ENCODE results near the gene KRTAP29-1. TPM values are rescaled to one million over a fixed set of nuclear protein-coding genes. Genes with fewer than 3 reads are reported as not detected.
A peak's percentile ranks its signal among the peaks of the same experiment; 100 is the strongest.

Gene KRTAP29-1
- total and polyA plus RNA-seq, 12 donors: not detected

GRCh38 chr17:41324180-41325075 lies 21.8 kb upstream of the KRTAP29-1 start:
- H3K9me3 ChIP-seq (replicated peaks in 1 of 3): peaks cover 0 to 4% (median 0%) of the 10 kb centered on the region in 3 donors
- H3K27ac ChIP-seq: no peak overlapping the region
- no peaks in the 10 kb centered on the region for H3K27me3 ChIP-seq
- no peak for TF ChIP-seq POLR2A (IDR thresholded peaks at IDR 0.05)
- TF ChIP-seq, protein P1, sequence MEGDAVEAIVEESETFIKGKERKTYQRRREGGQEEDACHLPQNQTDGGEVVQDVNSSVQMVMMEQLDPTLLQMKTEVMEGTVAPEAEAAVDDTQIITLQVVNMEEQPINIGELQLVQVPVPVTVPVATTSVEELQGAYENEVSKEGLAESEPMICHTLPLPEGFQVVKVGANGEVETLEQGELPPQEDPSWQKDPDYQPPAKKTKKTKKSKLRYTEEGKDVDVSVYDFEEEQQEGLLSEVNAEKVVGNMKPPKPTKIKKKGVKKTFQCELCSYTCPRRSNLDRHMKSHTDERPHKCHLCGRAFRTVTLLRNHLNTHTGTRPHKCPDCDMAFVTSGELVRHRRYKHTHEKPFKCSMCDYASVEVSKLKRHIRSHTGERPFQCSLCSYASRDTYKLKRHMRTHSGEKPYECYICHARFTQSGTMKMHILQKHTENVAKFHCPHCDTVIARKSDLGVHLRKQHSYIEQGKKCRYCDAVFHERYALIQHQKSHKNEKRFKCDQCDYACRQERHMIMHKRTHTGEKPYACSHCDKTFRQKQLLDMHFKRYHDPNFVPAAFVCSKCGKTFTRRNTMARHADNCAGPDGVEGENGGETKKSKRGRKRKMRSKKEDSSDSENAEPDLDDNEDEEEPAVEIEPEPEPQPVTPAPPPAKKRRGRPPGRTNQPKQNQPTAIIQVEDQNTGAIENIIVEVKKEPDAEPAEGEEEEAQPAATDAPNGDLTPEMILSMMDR (IDR thresholded peaks at IDR 0.05): peak in 1 of 6 experiments; percentile 15
- no peaks in the 10 kb centered on the region for H3K4me1 ChIP-seq (replicated peaks in 1 of 2)
- intact Hi-C loops (cut with DNase I): loop anchor here (5.0 to 10.0 kb wide), 3 partner anchors 330 to 420 kb away; no protein-coding TSS in a partner anchor
- 64 to 80% (median 71%) methylated on average over 6 to 16 of the region's 16 CpGs for WGBS, 4 donors
- DNase-seq: peak in 1 of 7 donors; percentile 9
- H3K36me3 ChIP-seq (replicated peaks in 1 of 2): no peaks in the 10 kb centered on the region
- H3K4me3 ChIP-seq: no peak overlapping the region

- intact Hi-C loops (cut with DNase I): loop anchor here (5.0 to 10.0 kb wide), 3 partner anchors 332 to 418 kb away; no protein-coding TSS in a partner anchor
- no peaks in the 10 kb centered on the region for H3K27me3 ChIP-seq
Measured at GRCh38 chr17:41322903-41323895, 20.5 kb upstream of the KRTAP29-1 start.

GRCh38 chr17:41322094-41322902 lies 19.6 kb upstream of the KRTAP29-1 start:
- Histone ChIP-seq H3K36me3 (replicated peaks in 1 of 2) (no peaks in the 10 kb centered on the region), H3K27ac (no peak overlapping the region), H3K4me3 (no peak overlapping the region), H3K9me3 (replicated peaks in 1 of 3) (peaks cover 0 to 7% (median 0%) of the 10 kb centered on the region in 3 donors), H3K4me1 (replicated peaks in 1 of 2) (no peaks in the 10 kb centered on the region), H3K27me3 (no peaks in the 10 kb centered on the region)
- intact Hi-C loops (cut with DNase I): loop anchor here (5.0 to 10.0 kb wide), 3 partner anchors 333 to 417 kb away; no protein-coding TSS in a partner anchor
- DNase-seq: peak in 1 of 7 donors; percentile 23
- WGBS, 4 donors: 31 to 34% (median 32%) methylated on average over 5 of the region's 5 CpGs
- no peak for TF ChIP-seq POLR2A (IDR thresholded peaks at IDR 0.05)
- TF ChIP-seq, protein P1 (IDR thresholded peaks at IDR 0.05): peak; percentile 57 to 75 (median 72)

More at GRCh38 chr17:41322903-41323895, 20.5 kb upstream of the KRTAP29-1 start:
- no peak overlapping the region for H3K27ac ChIP-seq
- WGBS, 4 donors: 78 to 90% (median 87%) methylated on average over 4 to 11 of the region's 11 CpGs
- DNase-seq: no peak
- no peaks in the 10 kb centered on the region for H3K4me1 ChIP-seq (replicated peaks in 1 of 2)
- peaks cover 0 to 7% (median 0%) of the 10 kb centered on the region in 3 donors for H3K9me3 ChIP-seq (replicated peaks in 1 of 3)
- H3K36me3 ChIP-seq (replicated peaks in 1 of 2): no peaks in the 10 kb centered on the region
- no peak for TF ChIP-seq POLR2A (IDR thresholded peaks at IDR 0.05)
- TF ChIP-seq, protein P1 (IDR thresholded peaks at IDR 0.05): no peak
- no peak overlapping the region for H3K4me3 ChIP-seq

Data from adrenal gland (tissue), 12 donors.